Transverse colon (tissue), 4 donors: Measurements from ENCODE around the gene SGIP1. TPM values are rescaled to one million over a fixed set of nuclear protein-coding genes. Genes with fewer than 3 reads are reported as not detected.

Experiments used
- DNase-seq: peaks from one replicate; pipeline ENCODE4 v3.0.0-alpha.2; 2019
- H3K27ac ChIP-seq, 4 donors: fragments of 200-600 bp; sonication (generic); 2 replicates each; pipeline ENCODE4 v1.5.1; 2016 to 2018; ENCODE audit warnings: inconsistent platforms in 4 of 4
- H3K27me3 ChIP-seq: fragments of 200-600 bp; sonication (generic); 2 replicates; pipeline ENCODE4 v1.5.1; 2017; ENCODE audit warnings: inconsistent platforms
- H3K36me3 ChIP-seq, 4 donors: fragments of 200-600 bp; sonication (generic); 2 replicates each; pipeline ENCODE4 v1.5.1; 2017 to 2019; ENCODE audit warnings: inconsistent platforms in 4 of 4
- H3K4me1 ChIP-seq, 4 donors: fragments of 200-600 bp; sonication (generic); 2 replicates each; pipeline ENCODE4 v1.5.1; 2017 to 2020; ENCODE audit warnings: inconsistent platforms in 4 of 4
- H3K4me3 ChIP-seq, 4 donors: fragments of 200-600 bp; sonication (generic); 1 replicate in 1 of 4; 2 replicates in 3 of 4; pipeline versions ENCODE4 v1.5.1 to v1.6.1; 2017 to 2019; ENCODE audit warnings: inconsistent platforms in 4 of 4
- H3K9me3 ChIP-seq, 2 donors: fragments of 200-600 bp; sonication (generic); 2 replicates each; pipeline ENCODE4 v1.5.1; 2017 to 2019; ENCODE audit warnings: inconsistent platforms in 2 of 2
- CTCF ChIP-seq, 5 experiments: fragments of 200-600 bp in 3 of 5; fragments of 450-650 bp in 2 of 5; sonication (generic) in 3 of 5; IDR thresholded peaks; 1 replicate in 2 of 5; 2 replicates in 3 of 5; pipeline ENCODE4 v1.5.1; 2016 to 2017; ENCODE audit warnings: antibody characterized with exemption in 5 of 5, inconsistent platforms in 3 of 5, mild to moderate bottlenecking in 2 of 5, moderate library complexity in 1 of 5
- EP300 ChIP-seq: sonication (generic); formaldehyde crosslinking; IDR thresholded peaks from one replicate; pipeline ENCODE4 v1.6.1; 2017; ENCODE audit warnings: antibody characterized with exemption, low read depth
- POLR2A ChIP-seq: fragments of 450-650 bp; IDR thresholded peaks from one replicate; pipeline ENCODE4 v1.6.1; 2016; ENCODE audit warnings: antibody characterized with exemption, mild to moderate bottlenecking, moderate library complexity
- POLR2AphosphoS5 ChIP-seq, 3 donors: sonication (generic); formaldehyde crosslinking; IDR thresholded peaks; one replicate each; pipeline ENCODE4 v1.6.1; 2016; ENCODE audit warnings: antibody characterized with exemption in 3 of 3
- WGBS, 2 donors: methylation state at CpG; one replicate each; pipeline ENCODE4 v1.1.5; 2018; ENCODE audit warnings: low coverage in 1 of 2; 5-methylcytosine and 5-hydroxymethylcytosine counted together
- in situ Hi-C, 4 donors: fragments of 200-750 bp; cut with MboI; loops; one replicate each; pipeline versions ENCODE4 v1.15.0 to v1.15.1; 2017; ENCODE audit warnings: low sequenced_read_pairs in 3 of 4, low pct_ligation_motif_present in 1 of 4, low pct_unique_long_range_greater_than_20kb in 1 of 4
- intact Hi-C: fragments of 100-400 bp; cut with DNase I; formaldehyde crosslinking; loops from one replicate; pipeline ENCODE4 v1.15.1; 2023; ENCODE audit warnings: low total_unique reads
- total RNA-seq, 4 donors: library from RNA; depleted of rRNA; stranded (reverse); fragments of >200 nt; gene quantifications; one replicate each; pipeline ENCODE4 v1.1.0, GENCODE V29; 2016

Gene SGIP1
- total RNA-seq, 4 donors from 2014 or later = 1.4 to 1.8 TPM; not detected in 2

GRCh38 chr1:66745451-66745850 is 211.5 kb downstream of the SGIP1 start:
- no peaks in the 10 kb centered on the region for H3K9me3 ChIP-seq
- intact Hi-C loops (no loop called here), in situ Hi-C loops (loop anchor here in 2 of 4 donors (25.0 kb wide), 2 partner anchors 483 to 508 kb away; no protein-coding TSS in a partner anchor)
- no peak for TF ChIP-seq CTCF (IDR thresholded peaks at IDR 0.05)
- TF ChIP-seq POLR2AphosphoS5 (IDR thresholded peaks at IDR 0.05) = no peak
- no peak for TF ChIP-seq POLR2A
- no peak for TF ChIP-seq EP300
- no peak overlapping the region for H3K4me3 ChIP-seq
- no peaks in the 10 kb centered on the region for H3K36me3 ChIP-seq
- WGBS, 2 donors = 56 to 57% methylated on average over 2 of the region's 2 CpGs
- H3K4me1 ChIP-seq = no peaks in the 10 kb centered on the region
- no peak for DNase-seq
- H3K27me3 ChIP-seq = peaks cover 2% of the 10 kb centered on the region
- H3K27ac ChIP-seq = no peak overlapping the region

GRCh38 chr1:66747501-66747900 is 213.5 kb downstream of the SGIP1 start:
- Histone ChIP-seq H3K4me3 (no peak overlapping the region), H3K9me3 (no peaks in the 10 kb centered on the region), H3K4me1 (peaks cover 0 to 4% (median 2%) of the 10 kb centered on the region in 4 donors), H3K36me3 (no peaks in the 10 kb centered on the region), H3K27ac (no peak overlapping the region), H3K27me3 (peaks cover 18% of the 10 kb centered on the region)
- intact Hi-C loops (no loop called here), in situ Hi-C loops (loop anchor here in 2 of 4 donors (25.0 kb wide), 2 partner anchors 485 to 510 kb away; no protein-coding TSS in a partner anchor)
- 19 to 27% methylated on average over 1 of the region's 1 CpG for WGBS, 2 donors
- TF ChIP-seq EP300 (no peak), POLR2A (no peak), POLR2AphosphoS5 (IDR thresholded peaks at IDR 0.05) (no peak)
- DNase-seq = no peak

- H3K9me3 ChIP-seq = no peaks in the 10 kb centered on the region
- TF ChIP-seq POLR2AphosphoS5 (IDR thresholded peaks at IDR 0.05) (no peak), EP300 (no peak), POLR2A (no peak), CTCF (IDR thresholded peaks at IDR 0.05) (no peak)
- intact Hi-C loops (no loop called here), in situ Hi-C loops (loop anchor here (25.0 kb wide), 3 partner anchors 237 to 737 kb away; partner anchors contain the start of gene C1orf141 (in 1 of the 4))
- no peak for DNase-seq
- H3K27me3 ChIP-seq = peaks cover 32% of the 10 kb centered on the region
- H3K27ac ChIP-seq = no peak overlapping the region
- peaks cover 0 to 7% (median 3%) of the 10 kb centered on the region in 4 donors for H3K4me1 ChIP-seq
- no peaks in the 10 kb centered on the region for H3K36me3 ChIP-seq
- 73 to 78% methylated on average over 3 of the region's 3 CpGs for WGBS, 2 donors
- H3K4me3 ChIP-seq = no peak overlapping the region
Observed at GRCh38 chr1:66750577-66750976, 216.6 kb downstream of the SGIP1 start.

DNA sequence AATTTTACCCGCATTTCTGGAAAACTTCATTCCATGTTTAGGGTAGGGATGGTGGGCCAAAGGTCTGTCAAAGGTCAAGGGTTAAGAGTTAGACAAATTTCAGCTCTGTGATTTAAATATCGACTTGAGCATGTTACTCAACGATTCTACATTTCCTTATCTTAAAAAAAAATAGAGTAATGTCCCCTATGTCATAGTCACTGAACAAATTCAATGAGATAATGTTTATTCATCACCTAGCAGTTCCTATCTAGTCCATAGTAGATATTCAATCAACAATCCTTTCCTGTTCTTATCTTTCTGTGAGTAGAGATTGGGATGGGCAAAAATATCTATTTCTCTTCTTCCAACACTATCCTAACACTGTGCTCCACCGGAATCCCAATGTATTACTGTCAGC is 217.2 kb downstream of the SGIP1 start:
- in situ Hi-C loops = loop anchor here (25.0 kb wide), 3 partner anchors 236 to 736 kb away; partner anchors contain the start of gene C1orf141 (in 1 of the 4)
- TF ChIP-seq POLR2AphosphoS5 (IDR thresholded peaks at IDR 0.05) (no peak), POLR2A (no peak), CTCF (IDR thresholded peaks at IDR 0.05) (no peak), EP300 (no peak)

More for the DNA sequence above, 217.2 kb downstream of the SGIP1 start:
- DNase-seq = no peak
- H3K4me1 ChIP-seq = peaks cover 0 to 7% (median 3%) of the 10 kb centered on the region in 4 donors
- H3K36me3 ChIP-seq = no peaks in the 10 kb centered on the region
- intact Hi-C loops = no loop called here
- peaks cover 32% of the 10 kb centered on the region for H3K27me3 ChIP-seq
- no peaks in the 10 kb centered on the region for H3K9me3 ChIP-seq
- H3K4me3 ChIP-seq = no peak overlapping the region
- 78 to 86% methylated on average over 4 of the region's 4 CpGs for WGBS, 2 donors
- H3K27ac ChIP-seq = no peak overlapping the region
